Astrocyte of the spinal cord (primary cell): ENCODE results near the gene ADGRF5.

Source experiments
- DNase-seq: peaks from one replicate; pipeline ENCODE4 v3.0.0; 2011; ENCODE audit warnings: low read depth, low spot score
- H3K4me3 ChIP-seq: 2 replicates; pipeline ENCODE4 v1.5.1; 2011; ENCODE audit warnings: low read depth, mild to moderate bottlenecking, low read length, moderate library complexity
- CTCF ChIP-seq: IDR thresholded peaks from 2 replicates; pipeline ENCODE4 v1.5.1; 2012; ENCODE audit warnings: low read depth, mild to moderate bottlenecking, low read length, inconsistent platforms
- in situ Hi-C: cut with HindIII; loops from 2 replicates; pipeline ENCODE4 v1.10.0; 2017; ENCODE audit warnings: low sequenced_read_pairs

Gene ADGRF5

GRCh38 chr6:46914279-46914810, 7.4 kb downstream of the ADGRF5 start:
- in situ Hi-C loops, result no loop called here
- no peak overlapping the region for H3K4me3 ChIP-seq
- TF ChIP-seq CTCF, result no peak
- DNase-seq, result no peak

- no peak for TF ChIP-seq CTCF
- in situ Hi-C loops, result no loop called here
- DNase-seq, result no peak
Measured at GRCh38 chr6:46909371-46909770, 12.4 kb downstream of the ADGRF5 start.

GRCh38 chr6:46906776-46907175, 15.0 kb downstream of the ADGRF5 start:
- no peak for TF ChIP-seq CTCF
- in situ Hi-C loops, result no loop called here
- H3K4me3 ChIP-seq, result no peak overlapping the region
- no peak for DNase-seq

More at GRCh38 chr6:46909371-46909770, 12.4 kb downstream of the ADGRF5 start:
- no peak overlapping the region for H3K4me3 ChIP-seq

GRCh38 chr6:46904117-46904516, 17.6 kb downstream of the ADGRF5 start:
- no peak for TF ChIP-seq CTCF
- in situ Hi-C loops, result no loop called here
- DNase-seq, result no peak
- no peak overlapping the region for H3K4me3 ChIP-seq

DNA sequence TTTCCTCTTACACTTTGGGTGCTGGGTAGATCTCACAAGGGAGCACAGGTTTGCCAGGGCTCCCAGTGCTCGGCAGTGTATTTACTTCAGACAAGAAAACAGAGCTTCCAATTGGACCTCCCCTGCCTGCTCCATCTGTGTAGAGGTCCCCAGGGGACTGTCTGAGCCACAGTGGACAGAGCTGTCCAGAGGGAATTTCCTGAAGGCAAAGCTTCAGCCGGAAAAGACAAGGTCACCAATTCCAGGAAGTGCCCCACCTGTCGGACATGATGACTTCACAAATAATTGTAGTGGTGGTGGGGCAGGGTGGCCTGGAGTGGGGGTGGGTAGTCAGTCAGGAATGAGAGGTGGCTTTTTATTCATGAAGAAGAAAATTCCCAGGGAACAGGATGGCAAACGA, 18.6 kb downstream of the ADGRF5 start:
- no peak for DNase-seq

DNA sequence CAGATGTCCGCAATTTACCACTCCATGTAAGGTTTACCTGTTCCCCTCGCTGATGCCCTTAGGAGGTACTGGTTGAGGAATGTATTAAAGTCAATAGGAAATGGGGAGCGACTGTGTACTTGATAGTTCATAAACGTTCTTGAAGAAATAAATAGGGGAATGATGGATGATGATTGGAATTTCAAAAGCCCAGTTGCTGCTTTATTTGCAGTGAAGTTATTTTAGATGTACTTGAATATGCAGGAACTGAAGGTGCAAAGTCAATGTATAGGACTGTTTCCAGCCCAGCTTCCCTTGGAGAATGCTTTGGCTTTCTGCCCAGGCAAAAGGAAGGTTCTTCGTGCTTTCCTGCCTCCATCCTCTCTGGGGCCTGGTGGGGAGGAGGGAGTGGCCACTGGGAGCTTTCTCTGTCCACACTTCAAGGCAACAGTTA, 19.8 kb downstream of the ADGRF5 start:
- no peak for DNase-seq
- in situ Hi-C loops, result no loop called here
- H3K4me3 ChIP-seq, result no peak overlapping the region
- TF ChIP-seq CTCF, result no peak

More for the DNA sequence above, 18.6 kb downstream of the ADGRF5 start:
- in situ Hi-C loops, result no loop called here
- TF ChIP-seq CTCF, result no peak
- no peak overlapping the region for H3K4me3 ChIP-seq

DNA sequence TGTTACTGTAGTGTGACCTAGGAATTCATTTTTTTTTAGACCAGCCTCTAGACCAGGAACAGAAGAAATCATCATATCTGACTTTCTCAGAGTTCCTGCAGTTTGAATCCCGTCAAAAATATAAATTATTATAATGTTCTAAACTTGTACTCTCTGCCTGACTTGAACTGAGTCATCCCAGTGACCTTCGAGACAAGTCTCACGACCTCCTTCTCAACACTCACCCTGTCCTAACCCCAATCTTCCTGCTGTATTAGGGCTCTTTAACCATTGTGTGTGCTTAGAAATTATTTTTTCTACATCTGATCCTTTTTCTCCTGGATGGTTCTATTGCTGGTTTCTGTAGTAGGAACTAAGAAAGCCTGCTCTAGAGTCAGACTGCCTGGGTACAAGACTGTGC, 21.5 kb downstream of the ADGRF5 start:
- H3K4me3 ChIP-seq, result no peak overlapping the region
- no peak for TF ChIP-seq CTCF
- in situ Hi-C loops, result no loop called here
- DNase-seq, result no peak
